HG03060 (cell line): Measurements from ENCODE around the gene JMJD8.
"Not testable (repeated sequence)": the region's sequence is repeated elsewhere in the genome, so short reads cannot be mapped to it uniquely, and the experiment has no call there.

Source experiments
- ATAC-seq: cut with Tn5 transposase; IDR thresholded peaks from one replicate; pipeline ENCODE4 v1.9.1; 2021; ENCODE audit warnings: low read depth, moderate number of reproducible peaks; ENCODE audit not compliant: unreplicated experiment

Gene JMJD8

DNA sequence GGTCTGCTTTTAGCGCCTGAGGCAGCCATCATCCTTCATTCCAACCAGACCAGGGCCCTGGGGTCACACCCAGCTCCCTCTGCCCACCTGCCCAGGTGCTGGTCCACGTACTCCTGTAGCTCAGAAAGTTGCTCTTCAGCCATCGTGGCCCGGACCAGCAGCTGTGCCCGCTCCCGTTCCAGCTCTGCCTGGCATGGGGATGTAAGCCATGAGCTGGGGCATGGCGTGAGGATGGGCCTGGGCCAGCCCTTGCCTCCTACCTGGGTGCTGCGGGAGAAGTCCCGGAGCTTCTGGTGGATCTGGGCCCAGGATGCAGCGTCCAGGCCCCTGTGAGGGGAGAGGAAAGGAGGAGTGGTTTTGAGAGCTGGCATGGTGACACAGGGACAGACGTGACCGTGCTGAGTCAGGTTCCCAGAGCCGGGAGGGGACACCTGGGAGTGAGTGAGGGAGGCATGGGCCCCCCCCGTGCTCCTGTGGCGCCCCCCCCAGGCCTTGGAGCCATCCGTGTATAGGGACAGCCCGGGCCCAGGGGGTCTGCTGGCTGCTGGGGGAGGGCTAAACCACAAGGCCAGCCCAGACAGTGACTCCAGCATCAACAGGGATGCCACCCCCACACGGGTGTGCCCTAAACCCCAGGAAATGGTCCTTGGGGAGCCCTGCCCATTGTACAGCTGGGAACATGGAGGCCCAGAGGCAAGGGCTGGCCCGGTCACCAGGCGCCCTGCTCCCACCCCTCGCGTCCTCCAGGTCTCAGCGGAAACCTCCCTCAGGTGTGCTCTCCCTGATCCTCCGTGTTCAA, 38.9 kb upstream of the JMJD8 start:
- ATAC-seq, result no peak

DNA sequence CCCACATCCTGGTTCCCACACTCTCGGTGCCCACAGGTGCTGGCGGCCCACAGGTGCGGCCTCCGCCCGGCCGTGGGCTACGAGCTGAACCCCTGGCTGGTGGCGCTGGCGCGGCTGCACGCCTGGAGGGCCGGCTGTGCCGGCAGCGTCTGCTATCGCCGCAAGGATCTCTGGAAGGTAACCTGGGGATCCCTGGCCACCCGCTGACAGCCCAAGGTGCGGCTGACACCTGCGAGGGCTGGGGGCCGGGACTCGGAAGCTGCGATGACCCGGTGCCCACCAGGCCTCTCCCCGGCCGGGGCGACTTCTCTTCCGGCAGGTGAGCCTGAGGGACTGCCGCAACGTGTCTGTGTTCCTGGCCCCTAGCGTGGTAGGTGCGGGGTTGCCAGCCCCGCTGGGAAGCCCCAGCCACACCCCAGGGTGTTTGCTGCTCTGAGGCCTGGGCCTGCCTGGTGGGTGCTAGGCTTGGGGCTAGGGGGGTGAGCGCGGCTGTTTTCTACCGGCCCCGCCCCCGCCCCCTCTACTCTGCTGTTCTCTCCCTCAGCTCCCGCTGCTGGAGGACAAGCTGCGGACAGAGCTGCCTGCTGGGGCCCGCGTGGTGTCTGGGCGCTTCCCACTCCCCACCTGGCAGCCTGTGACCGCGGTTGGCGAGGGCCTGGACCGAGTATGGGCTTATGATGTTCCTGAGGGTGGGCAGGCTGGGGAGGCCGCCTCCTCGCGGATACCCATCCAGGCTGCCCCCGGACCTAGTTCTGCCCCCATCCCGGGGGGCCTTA, 37.8 kb upstream of the JMJD8 start:
- no peak for ATAC-seq

GRCh38 chr16:720990-721764, 37.0 kb upstream of the JMJD8 start, which contains the start of gene ANTKMT:
TSS of gene ANTKMT (plus strand) at chr16:721146. CDS start at chr16:721275, 129 bp downstream.
- no peak for ATAC-seq

DNA sequence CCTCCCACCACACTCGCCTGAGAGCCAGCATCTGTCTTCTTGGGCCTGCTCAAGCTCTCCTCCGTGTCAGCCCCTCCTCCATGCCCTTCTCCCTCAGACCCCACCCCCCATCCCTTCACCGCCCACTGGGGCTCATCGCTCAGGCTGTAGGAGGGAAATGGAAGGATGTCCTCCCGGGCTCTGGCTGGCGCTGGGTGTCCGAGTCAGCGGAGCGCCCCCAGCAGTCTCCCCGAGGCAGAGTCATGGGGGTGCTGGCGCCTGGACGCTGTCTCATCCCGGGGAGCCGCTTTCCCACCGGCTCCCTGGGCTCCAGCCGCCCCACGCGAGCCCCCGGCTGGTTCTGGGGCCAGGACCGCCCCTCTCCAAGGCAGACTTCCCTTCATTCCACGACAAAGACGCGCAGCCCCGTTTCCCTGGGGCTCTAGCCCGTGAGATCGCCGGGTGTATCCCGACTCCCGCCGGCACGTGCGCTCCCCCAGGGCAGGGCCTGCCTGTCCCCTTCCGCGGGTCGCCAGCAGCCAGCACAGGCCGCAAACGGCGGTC, 36.4 kb upstream of the JMJD8 start:
- ATAC-seq, result no peak

DNA sequence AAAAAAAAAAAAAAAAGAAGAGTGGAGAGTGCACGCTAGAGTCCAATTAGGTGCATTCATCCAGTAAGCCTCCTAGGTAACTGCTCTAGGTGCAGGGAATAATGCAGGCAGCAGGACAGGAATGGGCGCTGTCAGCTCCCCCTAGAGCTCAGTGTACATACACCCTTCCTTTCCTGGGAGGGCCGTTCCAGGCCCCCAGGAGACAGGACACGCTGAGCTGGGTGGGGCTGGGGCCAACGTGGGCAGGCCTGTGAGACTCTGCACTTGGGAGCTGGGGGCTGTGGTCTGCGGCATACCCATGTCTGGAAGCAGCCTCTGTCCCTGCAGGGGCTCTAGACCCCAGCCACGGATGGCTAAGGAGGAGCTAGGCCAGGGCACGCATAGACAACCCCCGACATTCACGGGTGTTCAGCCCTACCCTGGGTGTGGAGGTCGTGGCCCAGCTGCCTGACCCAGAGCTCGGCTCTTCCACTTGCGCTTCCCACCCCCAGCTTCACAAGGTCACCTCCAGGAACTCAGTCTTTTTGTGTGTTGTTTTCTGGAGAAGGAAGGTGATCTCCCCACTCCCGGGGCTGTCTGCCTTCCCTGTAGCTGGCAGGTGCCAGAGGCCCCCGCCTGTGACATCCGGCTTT, 35.8 kb upstream of the JMJD8 start:
- no peak for ATAC-seq

GRCh38 chr16:718922-719321, 34.8 kb upstream of the JMJD8 start:
- no peak for ATAC-seq

DNA sequence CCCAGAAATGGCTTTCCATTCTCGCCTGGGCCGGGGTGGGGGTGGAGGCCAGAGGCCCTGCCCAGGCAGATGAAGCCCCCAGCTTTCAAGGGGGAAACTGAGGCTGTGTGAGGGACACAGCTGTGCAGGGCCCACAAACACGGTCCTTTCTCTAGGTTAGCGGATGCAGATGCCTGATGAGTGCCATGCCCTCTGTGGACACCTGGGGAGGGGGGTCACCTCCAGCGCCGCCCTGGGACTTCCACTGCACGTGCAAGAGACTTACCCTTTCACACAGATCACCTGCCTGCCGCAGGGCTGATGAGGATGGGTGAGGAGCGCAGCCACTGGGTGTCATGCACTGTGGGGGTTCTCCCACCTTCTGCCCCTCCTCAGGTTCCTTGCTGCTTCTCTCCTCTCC, 34.3 kb upstream of the JMJD8 start:
- no peak for ATAC-seq

DNA sequence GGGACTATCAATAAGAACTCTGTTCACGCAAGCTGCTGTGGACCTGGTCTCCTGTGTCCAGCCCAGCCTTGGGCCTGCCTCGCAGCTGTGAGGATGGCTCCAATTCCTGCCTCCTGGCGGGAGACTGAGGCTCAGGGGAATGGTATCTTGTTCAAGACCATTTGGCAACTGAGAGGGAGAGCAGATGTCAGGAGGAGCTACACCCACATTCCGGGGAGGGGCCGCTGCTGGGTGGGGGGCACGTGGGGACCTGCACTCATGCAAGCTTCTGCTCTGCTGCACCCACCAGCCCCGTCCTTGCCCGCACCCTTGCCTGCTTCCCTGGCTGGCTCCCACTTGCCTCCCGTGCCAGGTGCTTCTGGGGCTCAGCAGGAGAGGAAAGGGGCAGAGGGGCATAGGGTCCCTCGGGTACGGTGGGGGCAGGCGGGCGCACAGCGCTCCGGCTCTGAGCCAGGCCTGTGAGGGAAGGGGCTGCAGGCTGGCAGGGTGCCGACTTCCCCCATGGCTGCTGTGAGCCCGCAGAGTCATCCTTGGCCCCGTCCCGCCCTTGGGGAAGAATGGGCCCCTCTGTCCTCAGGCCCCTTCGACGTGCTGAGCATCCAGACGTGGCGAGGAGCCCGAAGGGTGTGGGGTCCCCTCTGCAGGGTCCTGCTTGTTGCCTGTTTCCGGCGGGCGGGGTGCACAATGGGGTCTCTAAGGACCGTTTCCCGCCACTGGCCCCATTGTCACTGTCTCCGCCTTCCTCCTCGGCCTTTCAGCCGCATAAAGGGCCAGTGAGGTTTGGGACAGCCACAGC, 33.5 kb upstream of the JMJD8 start:
- ATAC-seq, result no peak

GRCh38 chr16:716768-717325, 32.7 kb upstream of the JMJD8 start:
- ATAC-seq, result no peak

DNA sequence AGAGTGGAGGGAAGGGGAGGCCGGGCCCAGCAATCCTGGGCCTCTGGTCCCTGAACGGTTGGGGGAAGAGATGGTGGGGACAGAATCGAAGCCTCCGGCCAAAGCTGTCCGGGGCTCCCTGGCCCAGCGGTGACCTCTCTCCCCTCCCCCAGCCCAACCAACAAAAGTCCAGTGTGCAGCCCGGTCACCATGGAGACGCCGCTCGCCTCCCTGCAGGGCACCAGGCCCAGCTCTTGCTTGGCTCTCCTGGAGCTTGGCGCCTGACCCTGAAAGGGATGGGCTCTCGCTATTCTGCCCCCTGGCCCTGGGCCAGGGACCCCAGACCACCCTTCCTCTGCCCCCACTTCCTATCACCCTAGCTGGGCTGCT, 32.0 kb upstream of the JMJD8 start:
- ATAC-seq, result no peak

GRCh38 chr16:715477-716199, 31.5 kb upstream of the JMJD8 start:
- no peak for ATAC-seq

GRCh38 chr16:714558-715476, 30.7 kb upstream of the JMJD8 start, which contains the start of gene METRN:
TSS of gene METRN (plus strand) at chr16:715118. CDS start at chr16:715290, 172 bp downstream.
- ATAC-seq, result no peak

- ATAC-seq, result no peak
Observed at GRCh38 chr16:714079-714478, 29.9 kb upstream of the JMJD8 start.

GRCh38 chr16:712740-713250, 28.7 kb upstream of the JMJD8 start:
- not testable (repeated sequence) for ATAC-seq

GRCh38 chr16:711548-712320, 27.6 kb upstream of the JMJD8 start:
- no peak for ATAC-seq

DNA sequence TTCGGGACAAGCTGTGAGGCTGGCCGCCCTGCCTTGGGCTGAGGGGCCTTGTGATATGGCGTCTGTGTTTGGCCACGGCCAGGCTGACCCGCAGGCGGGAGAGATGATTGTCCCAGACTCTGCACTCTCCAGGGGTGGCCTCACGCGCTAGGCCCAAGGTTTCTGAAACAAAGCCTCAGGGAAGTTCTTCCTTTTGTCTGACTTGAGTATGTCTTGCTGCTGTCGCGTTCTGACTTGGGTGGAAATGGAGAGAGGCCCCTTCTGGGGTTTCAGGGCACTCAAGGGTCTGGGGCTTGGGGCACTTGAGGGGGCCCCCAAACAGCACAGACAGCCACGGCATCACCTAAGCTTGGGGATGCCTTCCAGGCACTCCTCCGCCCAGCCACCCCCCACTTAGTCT, 26.9 kb upstream of the JMJD8 start:
- ATAC-seq, result no peak
